B cell (primary cell): ENCODE results near the gene NEK8. TPM values are rescaled to one million over a fixed set of nuclear protein-coding genes. Genes with fewer than 3 reads are reported as not detected.

Experiments used
- ATAC-seq: fragments of 200-7000 bp; cut with Tn5 transposase; one replicate; pipeline ENCODE4 v1.10.0; 2021; ENCODE audit warnings: low read depth, mild to moderate bottlenecking, moderate number of reproducible peaks, moderate library complexity
- CTCF ChIA-PET: fragments of 350-600 bp; sonication (Branson Sonifier 250); formaldehyde crosslinking; loops from one replicate; lab custom pipeline; 2021; ENCODE audit warnings: antibody characterized with exemption, inconsistent platforms; lab: Charles Lee
- POLR2A ChIA-PET: fragments of 350-600 bp; sonication (Branson Sonifier 250); formaldehyde crosslinking; loops from one replicate; lab custom pipeline; 2021; ENCODE audit warnings: antibody characterized with exemption; lab: Charles Lee
- DNase-seq: peaks from one replicate; pipeline ENCODE4 v3.0.0; 2013
- H2AFZ ChIP-seq: 2 replicates; pipeline ENCODE4 v1.6.1; 2012; ENCODE audit warnings: mild to moderate bottlenecking, low read depth, low read length; ENCODE audit not compliant: insufficient read depth, poor library complexity, severe bottlenecking
- H3K27ac ChIP-seq, 2 donors: 1 replicate in 1 of 2; 2 replicates in 1 of 2; pipeline ENCODE4 v1.5.1; 2012 to 2013; ENCODE audit warnings: low read length in 2 of 2, mild to moderate bottlenecking in 2 of 2, moderate library complexity in 1 of 2
- H3K27me3 ChIP-seq, 4 experiments: fragments of 200-600 bp in 1 of 4; sonication (generic) in 1 of 4; replicated peaks in 1 of 4; 1 replicate in 2 of 4; 2 replicates in 2 of 4; pipeline versions ENCODE4 v1.6.1 to v1.7.0; 2013 to 2016; ENCODE audit warnings: low read length in 3 of 4, mild to moderate bottlenecking in 2 of 4, mixed read lengths in 1 of 4, moderate library complexity in 1 of 4; ENCODE audit not compliant: insufficient read depth in 4 of 4, control insufficient read depth in 3 of 4; ENCODE audit errors: control extremely low read depth in 1 of 4
- H3K36me3 ChIP-seq, 2 experiments: replicated peaks in 1 of 2; 1 replicate in 1 of 2; 2 replicates in 1 of 2; pipeline versions ENCODE4 v1.6.1 to v1.7.1; 2013; ENCODE audit warnings: low read length in 1 of 2; ENCODE audit not compliant: insufficient read depth in 2 of 2, control insufficient read depth in 1 of 2; ENCODE audit errors: control extremely low read depth in 1 of 2, extremely low read depth in 1 of 2
- H3K4me1 ChIP-seq, 2 donors: fragments of 200-600 bp in 1 of 2; sonication (generic) in 1 of 2; 1 replicate in 1 of 2; 2 replicates in 1 of 2; pipeline versions ENCODE4 v1.5.1 to v1.6.1; 2013 to 2017; ENCODE audit warnings: low read length in 2 of 2; ENCODE audit not compliant: control insufficient read depth in 2 of 2, insufficient read depth in 2 of 2
- H3K4me2 ChIP-seq: replicated peaks from 2 replicates; pipeline ENCODE3; 2012; ENCODE audit warnings: mild to moderate bottlenecking, low read depth, low read length; ENCODE audit not compliant: poor library complexity, severe bottlenecking
- H3K4me3 ChIP-seq, 5 experiments: fragments of 200-600 bp in 1 of 5; sonication (generic) in 1 of 5; 1 replicate in 3 of 5; 2 replicates in 2 of 5; pipeline versions ENCODE4 v1.5.1 to v1.7.0; 2011 to 2016; ENCODE audit warnings: low read length in 4 of 5, mild to moderate bottlenecking in 4 of 5, low read depth in 2 of 5, control low read depth in 1 of 5, moderate library complexity in 1 of 5; ENCODE audit not compliant: insufficient read depth in 1 of 5; ENCODE audit errors: control extremely low read depth in 1 of 5, extremely low read depth in 1 of 5
- H3K79me2 ChIP-seq: fragments of 200-600 bp; sonication (generic); one replicate; pipeline ENCODE4 v1.6.0; 2016; ENCODE audit warnings: low read length; ENCODE audit not compliant: control insufficient read depth, insufficient read depth
- H3K9ac ChIP-seq: fragments of 200-600 bp; sonication (generic); 2 replicates; pipeline ENCODE4 v1.6.1; 2017; ENCODE audit warnings: mild to moderate bottlenecking, low read length, moderate library complexity
- H3K9me3 ChIP-seq, 3 donors: one replicate each; pipeline versions ENCODE4 v1.6.1 to v1.7.1; 2013; ENCODE audit warnings: low read length in 2 of 3; ENCODE audit not compliant: control insufficient read depth in 2 of 3, insufficient read depth in 1 of 3; ENCODE audit errors: control extremely low read depth in 1 of 3
- H4K20me1 ChIP-seq: 2 replicates; pipeline ENCODE4 v1.6.0; 2012; ENCODE audit warnings: mild to moderate bottlenecking, low read length; ENCODE audit not compliant: insufficient read depth, control insufficient read depth, poor library complexity, severe bottlenecking
- H3K27ac Mint-ChIP-seq: one replicate; pipeline ENCODE4 v1.8.0; 2021; ENCODE audit warnings: mixed read lengths
- H3K27me3 Mint-ChIP-seq: one replicate; pipeline ENCODE4 v1.8.0; 2021; ENCODE audit warnings: mixed read lengths
- H3K4me1 Mint-ChIP-seq: one replicate; pipeline ENCODE4 v1.8.0; 2021; ENCODE audit warnings: mixed read lengths
- H3K4me3 Mint-ChIP-seq: one replicate; pipeline ENCODE4 v1.8.0; 2021; ENCODE audit warnings: mixed read lengths
- H3K9me3 Mint-ChIP-seq: one replicate; pipeline ENCODE4 v1.8.0; 2022; ENCODE audit warnings: mixed read lengths; ENCODE audit not compliant: insufficient read depth
- EZH2 ChIP-seq: IDR thresholded peaks from 2 replicates; pipeline ENCODE4 v1.6.1; 2012; ENCODE audit warnings: borderline replicate concordance, low read depth, mild to moderate bottlenecking, moderate library complexity, low read length; ENCODE audit not compliant: insufficient read depth, poor library complexity, severe bottlenecking
- WGBS: methylation state at CpG from one replicate; pipeline ENCODE4 v1.1.5; 2013; ENCODE audit warnings: missing lambda C conversion rate; ENCODE audit not compliant: insufficient coverage; 5-methylcytosine and 5-hydroxymethylcytosine counted together
- intact Hi-C: fragments of 100-400 bp; cut with micrococcal nuclease; formaldehyde crosslinking; loops from one replicate; pipeline ENCODE4 v1.10.0; 2022
- polyA plus RNA-seq: library from polyadenylated mRNA; depleted of rRNA; stranded (reverse); fragments of >200 nt; gene quantifications from 2 replicates; pipeline ENCODE4 v1.2.3, GENCODE V29; 2012
- total RNA-seq, 2 donors: library from RNA; stranded (reverse); fragments of 120-200 nt in 1 of 2; gene quantifications; 1 replicate in 1 of 2; 2 replicates in 1 of 2; pipeline versions ENCODE4 v1.2.3 to v1.2.4, GENCODE V29; 2013 to 2022
- TF ChIP-seq, protein P1 (sequence below): fragments of 200-600 bp; IDR thresholded peaks from one replicate; pipeline ENCODE4 v1.8.0; 2022; ENCODE audit warnings: antibody characterized with exemption, mild to moderate bottlenecking

The NEK8 gene
- total and polyA plus RNA-seq, 2 donors (not counting 1 experiment from before 2014, with no cell fraction given): 58.0 to 305 TPM

GRCh38 chr17:28747801-28748750 lies 19.5 kb downstream of the NEK8 start:
- ATAC-seq (no peak), DNase-seq (peak; percentile 36)
- H3K9ac ChIP-seq: no peak overlapping the region
- no peak overlapping the region for H3K4me3 ChIP-seq
- peaks cover 0 to 63% of the 10 kb centered on the region in 2 experiments for H3K36me3 ChIP-seq
- H3K4me3 Mint-ChIP-seq: peak overlapping the region; percentile 30
- H3K4me2 ChIP-seq: no peak overlapping the region
- intact Hi-C loops: no loop called here
- TF ChIP-seq, protein P1, sequence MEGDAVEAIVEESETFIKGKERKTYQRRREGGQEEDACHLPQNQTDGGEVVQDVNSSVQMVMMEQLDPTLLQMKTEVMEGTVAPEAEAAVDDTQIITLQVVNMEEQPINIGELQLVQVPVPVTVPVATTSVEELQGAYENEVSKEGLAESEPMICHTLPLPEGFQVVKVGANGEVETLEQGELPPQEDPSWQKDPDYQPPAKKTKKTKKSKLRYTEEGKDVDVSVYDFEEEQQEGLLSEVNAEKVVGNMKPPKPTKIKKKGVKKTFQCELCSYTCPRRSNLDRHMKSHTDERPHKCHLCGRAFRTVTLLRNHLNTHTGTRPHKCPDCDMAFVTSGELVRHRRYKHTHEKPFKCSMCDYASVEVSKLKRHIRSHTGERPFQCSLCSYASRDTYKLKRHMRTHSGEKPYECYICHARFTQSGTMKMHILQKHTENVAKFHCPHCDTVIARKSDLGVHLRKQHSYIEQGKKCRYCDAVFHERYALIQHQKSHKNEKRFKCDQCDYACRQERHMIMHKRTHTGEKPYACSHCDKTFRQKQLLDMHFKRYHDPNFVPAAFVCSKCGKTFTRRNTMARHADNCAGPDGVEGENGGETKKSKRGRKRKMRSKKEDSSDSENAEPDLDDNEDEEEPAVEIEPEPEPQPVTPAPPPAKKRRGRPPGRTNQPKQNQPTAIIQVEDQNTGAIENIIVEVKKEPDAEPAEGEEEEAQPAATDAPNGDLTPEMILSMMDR: no peak
- no peak for TF ChIP-seq EZH2
- H3K27ac Mint-ChIP-seq: peak overlapping the region; percentile 82
- H3K27me3 Mint-ChIP-seq: no peaks in the 10 kb centered on the region
- peaks cover 67% of the 10 kb centered on the region for H3K79me2 ChIP-seq
- WGBS: over 99% methylated on average over 17 of the region's 18 CpGs
- POLR2A ChIA-PET: interaction anchor here (1.3 to 16.2 kb wide), 2 partner anchors 19 to 29 kb away, joined by 5 to 511 read pairs; partner anchors contain the start of genes NEK8, RPL23A and TLCD1
- no peak overlapping the region for H2AFZ ChIP-seq
- CTCF ChIA-PET: interaction anchor here (0.7 to 18.9 kb wide), 8 partner anchors 8 to 168 kb away, joined by 3 to 1020 read pairs (median 8); partner anchors contain the start of genes DHRS13, NEK8, RPL23A and TLCD1
- no peaks in the 10 kb centered on the region for H3K9me3 ChIP-seq
- no peaks in the 10 kb centered on the region for H3K27me3 ChIP-seq
- peak overlapping the region in 1 of 2 donors; percentile 15 for H3K27ac ChIP-seq
- H3K4me1 ChIP-seq: peaks cover 40 to 45% of the 10 kb centered on the region in 2 donors
- H3K9me3 Mint-ChIP-seq: no peaks in the 10 kb centered on the region
- peaks cover 84% of the 10 kb centered on the region for H4K20me1 ChIP-seq
- H3K4me1 Mint-ChIP-seq: peaks cover 47% of the 10 kb centered on the region
